Caco-2 (cell line): ENCODE data around the gene MSANTD7. TPM values are rescaled to one million over a fixed set of nuclear protein-coding genes. Genes with fewer than 3 reads are reported as not detected.

Source experiments
- BruUV-seq: library from RNA; stranded (reverse); fragments of 400-500 nt; replicated peaks from 2 replicates; lab custom pipeline; 2021; lab: Mats Ljungman, UMichigan
- CTCF ChIA-PET: fragments of 300-600 bp; sonication (Branson Sonifier 250); formaldehyde crosslinking; loops from one replicate; lab custom pipeline; 2022; ENCODE audit warnings: antibody characterized with exemption; lab: Charles Lee
- POLR2A ChIA-PET: fragments of 300-600 bp; sonication (Branson Sonifier 250); formaldehyde crosslinking; loops from one replicate; lab custom pipeline; 2022; ENCODE audit warnings: antibody characterized with exemption; lab: Charles Lee
- DNase-seq, 2 experiments: peaks; one replicate each; pipeline versions ENCODE4 v3.0.0 to v3.0.0-alpha.2; 2020 to 2022
- H3K27me3 ChIP-seq: replicated peaks from 2 replicates; pipeline ENCODE4 v1.6.0; 2011; ENCODE audit warnings: low read length; ENCODE audit not compliant: control insufficient read depth, insufficient read depth
- H3K36me3 ChIP-seq: 2 replicates; pipeline ENCODE4 v1.5.1; 2011; ENCODE audit warnings: low read length; ENCODE audit not compliant: control insufficient read depth, insufficient read depth
- H3K4me1 ChIP-seq: fragments of 250-450 bp; sonication (Bioruptor Pico); 2 replicates; pipeline ENCODE4 v1.5.1; 2020; ENCODE audit warnings: mild to moderate bottlenecking
- H3K4me3 ChIP-seq: 2 replicates; pipeline ENCODE4 v1.5.1; 2011; ENCODE audit warnings: low read depth, mild to moderate bottlenecking, control low read depth, low read length
- H3K9me3 ChIP-seq: fragments of 250-450 bp; sonication (Bioruptor Pico); 2 replicates; pipeline ENCODE4 v1.5.1; 2020; ENCODE audit warnings: mild to moderate bottlenecking, moderate library complexity
- H3K27ac Mint-ChIP-seq: one replicate; pipeline ENCODE4 v1.8.0; 2022; ENCODE audit warnings: mixed read lengths; ENCODE audit not compliant: unreplicated experiment
- H3K27me3 Mint-ChIP-seq: one replicate; pipeline ENCODE4 v1.8.0; 2022; ENCODE audit warnings: mixed read lengths; ENCODE audit not compliant: insufficient read depth, unreplicated experiment
- H3K36me3 Mint-ChIP-seq: one replicate; pipeline ENCODE4 v1.8.0; 2022; ENCODE audit warnings: mild to moderate bottlenecking, mixed read lengths; ENCODE audit not compliant: insufficient read depth, unreplicated experiment
- H3K4me1 Mint-ChIP-seq: one replicate; pipeline ENCODE4 v1.8.0; 2022; ENCODE audit warnings: low read depth, mixed read lengths; ENCODE audit not compliant: unreplicated experiment
- H3K4me3 Mint-ChIP-seq: one replicate; pipeline ENCODE4 v1.8.0; 2022; ENCODE audit warnings: mild to moderate bottlenecking, moderate library complexity, mixed read lengths; ENCODE audit not compliant: unreplicated experiment
- H3K9me3 Mint-ChIP-seq: one replicate; pipeline ENCODE4 v1.8.0; 2022; ENCODE audit warnings: mixed read lengths; ENCODE audit not compliant: unreplicated experiment
- CTCF ChIP-seq, 2 experiments: fragments of 200-600 bp in 1 of 2; IDR thresholded peaks; 1 replicate in 1 of 2; 2 replicates in 1 of 2; pipeline versions ENCODE4 v1.5.1 to v1.8.0; 2011 to 2022; ENCODE audit warnings: antibody characterized with exemption in 1 of 2, control low read depth in 1 of 2, inconsistent platforms in 1 of 2, low read depth in 1 of 2, low read length in 1 of 2, mild to moderate bottlenecking in 1 of 2, moderate library complexity in 1 of 2; ENCODE audit not compliant: insufficient read depth in 1 of 2, severe bottlenecking in 1 of 2, unreplicated experiment in 1 of 2
- intact Hi-C: fragments of 100-400 bp; cut with micrococcal nuclease; formaldehyde crosslinking; loops from one replicate; pipeline ENCODE4 v1.10.0; 2022; ENCODE audit not compliant: unreplicated experiment
- total RNA-seq: library from RNA; stranded (reverse); gene quantifications from 2 replicates; pipeline ENCODE4 v1.2.3, GENCODE V29; 2022

The MSANTD7 gene
- total RNA-seq, 1 experiment from 2014 or later = 30.0 TPM

GRCh38 chr10:14838582-14839304 lies 637 bp downstream of the MSANTD7 start:
- peak overlapping the region; percentile 70 for H3K4me3 Mint-ChIP-seq
- no peaks in the 10 kb centered on the region for H3K27me3 ChIP-seq
- H3K9me3 ChIP-seq = no peaks in the 10 kb centered on the region
- intact Hi-C loops = loop anchor here (1.0 to 5.0 kb wide), 6 partner anchors 40 to 339 kb away; partner anchors contain the start of genes MEIG1 and SUV39H2
- peak overlapping the region; percentile 91 for H3K27ac Mint-ChIP-seq
- peaks cover 3% of the 10 kb centered on the region for H3K36me3 ChIP-seq
- peak; percentile 60 to 68 for DNase-seq
- BruUV-seq = no TSS peak
- CTCF ChIA-PET = interaction anchor here (0.5 to 2.1 kb wide), 10 partner anchors 16 to 341 kb away, joined by 3 to 13 read pairs (median 4); partner anchors contain the start of genes MEIG1 and SUV39H2
- H3K4me3 ChIP-seq = peak overlapping the region; percentile 91
- peaks cover 63% of the 10 kb centered on the region for H3K36me3 Mint-ChIP-seq
- no peaks in the 10 kb centered on the region; the same call in 1 of the 2 replicates for H3K4me1 ChIP-seq
- no peaks in the 10 kb centered on the region for H3K9me3 Mint-ChIP-seq
- no peaks in the 10 kb centered on the region for H3K27me3 Mint-ChIP-seq
- POLR2A ChIA-PET = interaction anchor here (0.6 to 3.7 kb wide), 22 partner anchors 10 to 798 kb away, joined by 3 to 64 read pairs (median 6); partner anchors contain the start of genes DCLRE1C, MEIG1 and SUV39H2
- peaks cover 15% of the 10 kb centered on the region for H3K4me1 Mint-ChIP-seq
- TF ChIP-seq CTCF (IDR thresholded peaks at IDR 0.05; ENCODE audit: insufficient read depth in 1 of 2, low read depth in 1 of 2, low read length in 1 of 2, severe bottlenecking in 1 of 2, unreplicated experiment in 1 of 2) = no peak

- intact Hi-C loops = loop anchor here (2.0 to 5.0 kb wide), 4 partner anchors 120 to 287 kb away; partner anchors contain the start of gene MEIG1
- CTCF ChIA-PET = no interaction called here
- POLR2A ChIA-PET = interaction anchor here (0.6 to 3.7 kb wide), 3 partner anchors 39 to 261 kb away, joined by 4 to 64 read pairs (median 23); partner anchors contain the start of gene SUV39H2
- Mint-ChIP-seq H3K4me1 (peaks cover 14% of the 10 kb centered on the region), H3K9me3 (no peaks in the 10 kb centered on the region), H3K27ac (peak overlapping the region; percentile 91), H3K4me3 (peak overlapping the region; percentile 70), H3K36me3 (peaks cover 67% of the 10 kb centered on the region), H3K27me3 (no peaks in the 10 kb centered on the region)
- Histone ChIP-seq H3K4me1 (no peaks in the 10 kb centered on the region; the same call in 1 of the 2 replicates), H3K27me3 (no peaks in the 10 kb centered on the region), H3K36me3 (peaks cover 3% of the 10 kb centered on the region), H3K4me3 (peak overlapping the region; percentile 91), H3K9me3 (no peaks in the 10 kb centered on the region)
- no TSS peak for BruUV-seq
- no peak for DNase-seq
- TF ChIP-seq CTCF (IDR thresholded peaks at IDR 0.05; ENCODE audit: insufficient read depth in 1 of 2, low read depth in 1 of 2, low read length in 1 of 2, severe bottlenecking in 1 of 2, unreplicated experiment in 1 of 2) = no peak
Observed at GRCh38 chr10:14839305-14839695, 1.2 kb downstream of the MSANTD7 start.

GRCh38 chr10:14840178-14840577 lies 2.1 kb downstream of the MSANTD7 start:
- no peaks in the 10 kb centered on the region for H3K27me3 ChIP-seq
- no peaks in the 10 kb centered on the region; the same call in 1 of the 2 replicates for H3K4me1 ChIP-seq
- no peaks in the 10 kb centered on the region for H3K9me3 ChIP-seq
- Mint-ChIP-seq H3K4me3 (peak overlapping the region; percentile 70), H3K27me3 (no peaks in the 10 kb centered on the region), H3K4me1 (peaks cover 7% of the 10 kb centered on the region), H3K9me3 (no peaks in the 10 kb centered on the region), H3K27ac (no peak overlapping the region), H3K36me3 (peaks cover 74% of the 10 kb centered on the region)
- POLR2A ChIA-PET = no interaction called here
- H3K36me3 ChIP-seq = peaks cover 3% of the 10 kb centered on the region
- DNase-seq = no peak
- no peak overlapping the region for H3K4me3 ChIP-seq
- TF ChIP-seq CTCF (IDR thresholded peaks at IDR 0.05; ENCODE audit: insufficient read depth in 1 of 2, low read depth in 1 of 2, low read length in 1 of 2, severe bottlenecking in 1 of 2, unreplicated experiment in 1 of 2) = no peak
- BruUV-seq = TSS peak; percentile 23
- intact Hi-C loops = no loop called here
- CTCF ChIA-PET = no interaction called here
